Measurements from ENCODE around the gene CACNA1G.

The CACNA1G gene

DNA sequence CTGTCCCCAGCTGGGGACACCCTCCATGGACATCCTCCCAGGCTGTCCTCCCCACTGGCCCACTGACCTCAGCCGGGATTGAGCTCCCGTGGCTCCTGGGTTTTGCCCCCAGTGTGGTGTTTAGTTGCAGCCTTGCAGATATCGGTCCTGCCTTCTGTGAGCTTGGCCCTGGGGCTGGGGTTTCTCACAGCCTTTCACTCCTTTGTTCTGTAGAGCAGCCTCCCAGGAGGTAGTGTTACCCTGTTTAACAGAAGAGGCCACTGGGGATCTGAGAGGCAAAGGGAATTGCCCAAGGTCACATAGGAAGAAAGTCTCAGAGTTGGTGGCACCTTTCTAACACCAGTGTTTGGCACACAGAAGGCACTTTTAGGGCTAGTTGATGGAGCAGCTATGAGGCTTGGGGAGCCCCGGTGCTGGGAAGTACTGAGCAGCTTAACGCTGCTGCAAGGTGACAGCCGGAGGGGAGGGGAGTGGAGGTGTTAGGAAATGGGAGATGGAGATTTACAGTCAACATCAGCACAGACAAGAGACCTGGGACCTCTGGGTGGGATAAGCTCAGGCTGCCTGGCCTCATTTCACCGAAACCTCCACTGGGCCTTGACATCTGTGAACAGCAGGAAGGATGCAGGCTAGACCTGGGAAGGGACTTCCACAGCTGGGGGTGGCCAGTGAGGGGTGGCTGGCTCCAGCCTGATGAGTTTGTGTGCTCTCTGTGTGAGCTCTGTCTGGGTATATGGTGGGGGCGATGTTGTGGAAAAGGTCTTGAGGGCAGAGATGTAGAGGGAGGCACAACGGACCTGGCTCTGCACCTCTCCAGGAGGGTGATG, 26.1 kb downstream of the CACNA1G start:
- DNase-seq (no peak), ATAC-seq (replicated peaks) (no peak)
- H3K9me3 Mint-ChIP-seq = no peaks in the 10 kb centered on the region
- H3K4me3 Mint-ChIP-seq = no peak overlapping the region
- peaks cover 34% of the 10 kb centered on the region in 2 donors for H3K27me3 Mint-ChIP-seq
- no peaks in the 10 kb centered on the region for H3K36me3 Mint-ChIP-seq
- no peak overlapping the region for H3K27ac Mint-ChIP-seq
- no peaks in the 10 kb centered on the region for H3K4me1 Mint-ChIP-seq

DNA sequence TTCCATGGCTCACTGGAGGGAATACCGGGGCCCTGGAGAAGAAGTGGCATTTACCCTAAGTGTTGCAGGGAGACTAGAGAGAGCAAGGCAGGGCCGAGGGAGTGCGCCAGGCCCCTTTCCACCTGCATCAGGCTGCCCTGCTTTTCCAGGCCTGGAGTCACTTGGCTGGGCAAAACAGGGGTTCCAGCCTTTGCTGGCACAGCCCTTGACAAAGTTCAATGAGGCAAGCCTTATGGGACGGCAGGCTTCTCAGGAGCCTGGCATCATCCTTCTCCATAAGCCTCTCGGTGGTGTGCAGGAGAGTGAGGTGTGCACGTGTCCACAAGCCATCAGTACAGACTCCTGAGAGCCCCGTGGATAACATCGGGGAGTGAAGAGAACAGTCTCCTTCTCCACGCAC, 27.1 kb downstream of the CACNA1G start:
- Mint-ChIP-seq H3K4me1 (no peaks in the 10 kb centered on the region), H3K27me3 (peaks cover 30 to 31% of the 10 kb centered on the region in 2 donors), H3K4me3 (no peak overlapping the region), H3K36me3 (no peaks in the 10 kb centered on the region), H3K27ac (no peak overlapping the region), H3K9me3 (no peaks in the 10 kb centered on the region)
- ATAC-seq (replicated peaks) (no peak), DNase-seq (no peak)

DNA sequence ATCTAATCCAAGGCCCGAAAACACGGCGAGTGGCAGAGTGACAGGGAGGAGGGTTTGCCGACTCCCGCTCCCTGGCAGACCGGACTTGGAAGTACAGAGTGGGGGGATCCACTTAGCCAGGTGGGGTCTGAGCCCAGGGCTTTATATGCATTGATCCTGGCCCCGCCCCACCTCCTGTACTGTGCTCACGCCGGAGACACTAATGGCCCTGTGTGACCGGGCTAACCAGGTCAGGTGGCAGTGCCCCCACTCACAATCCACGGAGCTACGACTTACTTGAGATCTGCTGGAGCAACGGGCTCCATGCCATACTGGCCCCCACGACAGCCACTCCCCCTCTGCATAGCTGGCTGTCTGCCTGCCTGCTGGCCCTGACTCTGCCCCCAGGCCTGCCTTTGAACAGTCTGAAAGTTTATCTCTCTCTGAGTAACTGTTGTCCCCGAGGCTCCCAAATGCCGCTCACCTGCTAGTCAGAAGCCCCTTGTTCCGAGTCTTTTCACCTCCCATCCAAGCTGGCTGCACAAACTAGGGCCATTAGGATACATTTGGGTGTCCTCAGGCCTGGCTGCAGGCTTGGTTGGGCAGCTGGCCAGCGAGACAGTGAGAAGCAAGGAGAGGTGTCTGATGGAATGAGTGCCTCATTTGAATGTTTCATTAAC, 28.0 kb downstream of the CACNA1G start:
- H3K4me3 Mint-ChIP-seq = no peak overlapping the region
- no peaks in the 10 kb centered on the region for H3K4me1 Mint-ChIP-seq
- no peaks in the 10 kb centered on the region for H3K9me3 Mint-ChIP-seq
- H3K27me3 Mint-ChIP-seq = peaks cover 24 to 25% of the 10 kb centered on the region in 2 donors
- no peak overlapping the region for H3K27ac Mint-ChIP-seq
- no peaks in the 10 kb centered on the region for H3K36me3 Mint-ChIP-seq
- ATAC-seq (replicated peaks) (no peak), DNase-seq (no peak)

DNA sequence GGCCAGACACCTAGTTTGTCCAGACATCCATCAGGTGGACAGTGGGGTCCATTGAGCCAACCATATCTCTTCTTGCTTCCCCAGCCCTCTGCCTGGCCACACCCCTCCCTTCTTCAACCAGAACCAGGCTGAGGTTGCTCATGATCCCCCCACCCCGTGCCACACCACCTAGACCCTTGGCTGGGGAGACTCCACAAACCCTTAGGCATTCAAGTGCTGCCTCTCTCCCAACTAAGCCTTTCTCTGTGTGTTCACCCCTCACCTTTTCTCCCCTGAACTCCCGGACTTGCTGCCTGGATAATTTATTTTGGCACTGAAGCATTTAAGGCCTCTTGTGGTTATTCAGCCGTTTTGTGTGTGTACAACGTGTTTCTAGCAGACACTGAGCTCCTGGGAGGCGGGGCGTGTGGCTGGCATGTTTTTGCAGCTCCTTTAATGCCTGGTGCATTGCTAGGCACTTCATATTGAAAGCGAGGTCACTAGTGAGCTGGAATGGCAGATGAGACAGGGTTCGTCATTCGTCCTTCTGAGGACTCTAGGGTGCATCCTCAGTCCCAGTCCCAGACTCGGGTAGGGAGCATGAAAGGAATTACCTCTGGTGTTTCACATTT, 28.7 kb downstream of the CACNA1G start:
- Mint-ChIP-seq H3K4me3 (no peak overlapping the region), H3K36me3 (no peaks in the 10 kb centered on the region), H3K27me3 (peaks cover 18% of the 10 kb centered on the region in 2 donors), H3K4me1 (no peaks in the 10 kb centered on the region), H3K9me3 (no peaks in the 10 kb centered on the region), H3K27ac (no peak overlapping the region)
- no peak for ATAC-seq (replicated peaks)
- DNase-seq = no peak

DNA sequence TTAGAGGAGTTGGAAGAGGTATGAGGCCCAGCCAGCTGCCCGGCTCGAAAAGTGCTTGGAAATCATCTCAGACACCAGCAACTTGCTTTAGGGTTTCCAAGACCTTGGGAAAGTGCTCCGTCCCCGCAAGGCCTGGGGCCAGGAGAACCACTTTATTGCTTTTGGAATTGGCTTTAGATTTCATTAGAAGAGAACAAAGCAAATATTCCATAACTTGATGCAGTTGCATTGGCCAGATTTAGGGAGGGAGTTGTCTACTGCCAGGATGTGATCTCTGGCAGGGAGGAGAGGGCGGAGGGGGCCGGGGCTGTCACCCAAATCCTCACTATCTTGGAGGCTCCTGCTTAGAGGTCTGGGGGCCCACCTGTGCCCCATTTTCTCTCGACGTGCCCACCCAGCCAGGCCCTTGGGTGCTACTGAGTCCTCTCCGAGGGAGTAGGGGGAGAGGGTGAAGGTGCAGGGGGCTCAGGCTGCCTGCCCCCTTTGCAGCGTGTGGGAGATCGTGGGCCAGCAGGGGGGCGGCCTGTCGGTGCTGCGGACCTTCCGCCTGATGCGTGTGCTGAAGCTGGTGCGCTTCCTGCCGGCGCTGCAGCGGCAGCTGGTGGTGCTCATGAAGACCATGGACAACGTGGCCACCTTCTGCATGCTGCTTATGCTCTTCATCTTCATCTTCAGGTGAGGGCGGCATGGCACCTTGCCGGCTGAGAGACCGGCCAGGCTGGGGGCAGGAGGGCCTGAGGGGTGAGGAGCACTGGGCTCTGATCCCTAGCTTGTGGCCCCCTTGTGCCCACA, 30.6 kb downstream of the CACNA1G start:
- H3K9me3 Mint-ChIP-seq = no peaks in the 10 kb centered on the region
- H3K4me3 Mint-ChIP-seq = no peak overlapping the region

DNA sequence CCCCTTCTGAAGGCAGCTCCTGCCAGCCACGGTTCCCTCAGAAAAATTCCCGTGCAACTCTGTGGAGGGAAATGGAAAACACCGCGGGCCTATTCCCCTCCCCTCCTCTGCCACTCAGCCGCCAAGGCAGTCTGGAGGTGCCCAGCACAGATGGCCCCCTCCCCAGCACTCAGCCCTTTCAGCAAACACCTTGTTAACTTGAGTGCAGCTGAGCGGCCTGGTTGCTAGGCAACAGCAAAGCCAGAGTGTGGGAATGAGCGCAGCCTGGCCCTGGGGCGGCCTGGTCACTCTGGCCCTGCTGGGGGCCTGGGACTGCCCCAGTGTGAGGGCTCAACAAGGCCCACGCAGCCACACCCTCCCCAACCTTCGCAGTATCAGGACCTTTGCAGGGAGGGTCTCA, 32.8 kb downstream of the CACNA1G start:
- no peaks in the 10 kb centered on the region for H3K4me1 Mint-ChIP-seq
- no peak overlapping the region for H3K4me3 Mint-ChIP-seq
- no peak overlapping the region for H3K27ac Mint-ChIP-seq
- no peaks in the 10 kb centered on the region for H3K36me3 Mint-ChIP-seq
- H3K9me3 Mint-ChIP-seq = no peaks in the 10 kb centered on the region
- DNase-seq = no peak
- no peak for ATAC-seq (replicated peaks)
- H3K27me3 Mint-ChIP-seq = peaks cover 5 to 23% of the 10 kb centered on the region in 2 donors

More for the DNA sequence above, 30.6 kb downstream of the CACNA1G start:
- ATAC-seq (replicated peaks) = no peak
- no peak overlapping the region for H3K27ac Mint-ChIP-seq
- no peaks in the 10 kb centered on the region for H3K36me3 Mint-ChIP-seq
- H3K27me3 Mint-ChIP-seq = peaks cover 11 to 20% of the 10 kb centered on the region in 2 donors
- no peaks in the 10 kb centered on the region for H3K4me1 Mint-ChIP-seq
- no peak for DNase-seq

DNA sequence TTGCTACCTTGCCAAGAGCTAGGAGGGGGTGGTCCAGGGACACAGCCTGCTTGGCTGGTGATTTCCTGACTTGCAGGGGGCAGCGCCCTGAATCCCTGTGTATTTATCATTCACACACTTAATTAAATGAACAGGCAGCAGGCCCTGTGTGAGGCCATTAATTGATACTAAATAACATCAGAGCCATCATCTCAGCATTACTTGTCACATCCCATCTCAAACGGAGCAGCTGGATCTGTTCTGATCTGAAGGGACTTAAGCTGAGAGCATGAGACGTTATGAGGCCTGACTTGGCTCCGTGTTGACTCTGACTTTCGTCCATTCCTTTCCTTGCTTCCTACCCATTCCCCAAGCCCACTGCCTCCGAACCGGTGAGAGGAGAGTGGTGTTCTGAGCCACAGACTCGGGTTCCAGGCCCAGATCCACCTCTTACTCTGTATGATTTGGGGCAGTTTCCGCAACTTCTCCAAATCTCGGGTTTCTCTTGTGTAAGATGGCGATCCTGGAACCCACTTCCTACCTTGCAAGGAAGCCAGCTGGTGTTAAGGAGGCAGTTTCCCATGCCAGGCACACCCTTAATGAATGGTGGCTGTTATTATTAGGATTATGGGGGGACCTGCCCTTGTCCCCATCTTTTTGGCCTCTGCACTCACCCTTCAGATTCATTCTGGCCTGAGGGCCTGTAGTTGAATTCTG, 33.8 kb downstream of the CACNA1G start:
- Mint-ChIP-seq H3K4me3 (no peak overlapping the region), H3K27me3 (peaks cover 5 to 21% of the 10 kb centered on the region in 2 donors), H3K9me3 (no peaks in the 10 kb centered on the region), H3K27ac (no peak overlapping the region), H3K36me3 (no peaks in the 10 kb centered on the region), H3K4me1 (peaks cover 0 to 7% of the 10 kb centered on the region in 2 donors)
- DNase-seq (no peak), ATAC-seq (replicated peaks) (no peak)

DNA sequence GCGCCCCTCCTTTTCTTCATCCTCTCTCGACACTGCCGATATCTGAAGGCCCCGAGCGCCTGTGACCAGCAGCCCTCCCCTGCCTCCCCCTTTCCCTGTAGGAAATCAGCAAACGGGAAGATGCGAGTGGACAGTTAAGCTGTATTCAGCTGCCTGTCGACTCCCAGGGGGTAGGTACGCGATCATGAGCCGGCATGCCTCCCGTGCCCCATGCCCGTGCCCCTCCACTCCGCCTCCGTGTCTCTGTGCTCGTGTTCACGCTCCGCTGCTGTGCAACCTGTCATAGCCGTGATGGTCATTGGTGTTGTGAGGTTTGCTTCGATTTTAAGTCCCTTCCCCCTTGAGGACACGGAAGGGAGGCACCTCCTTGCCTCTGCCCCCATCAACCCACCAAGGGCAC, 34.4 kb downstream of the CACNA1G start:
- DNase-seq (no peak), ATAC-seq (replicated peaks) (no peak)
- no peaks in the 10 kb centered on the region for H3K9me3 Mint-ChIP-seq
- H3K4me1 Mint-ChIP-seq = peaks cover 0 to 7% of the 10 kb centered on the region in 2 donors
- peaks cover 6 to 20% of the 10 kb centered on the region in 2 donors for H3K27me3 Mint-ChIP-seq
- no peaks in the 10 kb centered on the region for H3K36me3 Mint-ChIP-seq
- H3K4me3 Mint-ChIP-seq = no peak overlapping the region
- no peak overlapping the region for H3K27ac Mint-ChIP-seq

DNA sequence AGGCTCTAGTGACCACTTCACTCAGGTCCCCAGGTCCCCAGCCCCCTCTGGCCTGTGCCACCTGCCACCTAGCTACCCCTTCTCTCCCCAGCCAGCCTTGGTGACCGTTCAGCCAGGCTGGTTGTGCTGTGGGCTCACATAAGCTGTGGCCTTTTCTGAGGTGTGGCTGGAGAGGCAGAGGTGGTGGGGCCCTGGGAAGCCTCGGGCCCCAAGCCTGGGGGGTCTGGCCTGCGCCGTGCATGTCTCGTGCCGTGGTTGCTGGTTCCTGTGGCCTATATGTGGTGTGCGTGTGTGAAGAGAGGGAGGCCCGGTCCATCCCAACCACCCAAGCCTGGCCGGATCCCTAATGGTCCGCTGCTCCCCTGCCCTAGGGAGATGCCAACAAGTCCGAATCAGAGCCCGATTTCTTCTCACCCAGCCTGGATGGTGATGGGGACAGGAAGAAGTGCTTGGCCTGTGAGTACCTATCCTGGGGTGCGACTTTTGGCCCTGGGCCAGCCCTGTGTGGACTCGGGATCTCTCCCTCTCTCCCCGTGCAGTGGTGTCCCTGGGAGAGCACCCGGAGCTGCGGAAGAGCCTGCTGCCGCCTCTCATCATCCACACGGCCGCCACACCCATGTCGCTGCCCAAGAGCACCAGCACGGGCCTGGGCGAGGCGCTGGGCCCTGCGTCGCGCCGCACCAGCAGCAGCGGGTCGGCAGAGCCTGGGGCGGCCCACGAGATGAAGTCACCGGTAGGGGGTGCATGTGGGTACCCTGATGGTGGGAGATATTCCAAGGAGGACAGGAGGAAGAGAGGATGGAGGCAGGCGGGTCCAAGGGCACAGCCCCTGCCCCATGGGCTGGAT, 35.9 kb downstream of the CACNA1G start:
- H3K36me3 Mint-ChIP-seq = no peaks in the 10 kb centered on the region
- no peak overlapping the region for H3K27ac Mint-ChIP-seq
- peaks cover 17 to 30% of the 10 kb centered on the region in 2 donors for H3K27me3 Mint-ChIP-seq

DNA sequence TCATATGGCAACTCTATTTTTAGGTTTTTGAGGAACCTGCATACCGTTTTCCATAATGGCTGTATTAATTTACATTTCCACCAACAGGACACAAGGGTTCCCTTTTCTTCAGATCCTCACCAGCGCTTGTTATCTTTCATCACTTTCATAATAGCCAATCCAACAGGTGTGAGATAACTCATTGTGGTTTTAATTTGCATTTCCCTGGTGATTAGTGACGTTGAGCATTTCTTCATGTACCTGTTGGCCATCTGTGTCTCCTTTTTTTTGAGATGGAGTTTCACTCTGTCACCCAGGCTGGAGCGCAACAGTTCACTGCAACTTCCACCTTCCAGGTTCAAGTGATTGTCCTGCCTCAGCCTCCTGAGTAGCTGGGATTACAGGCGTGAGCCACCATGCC, 38.0 kb downstream of the CACNA1G start:
- Mint-ChIP-seq H3K4me3 (no peak overlapping the region), H3K4me1 (peaks cover 0 to 7% of the 10 kb centered on the region in 2 donors), H3K36me3 (no peaks in the 10 kb centered on the region), H3K27ac (no peak overlapping the region), H3K9me3 (no peaks in the 10 kb centered on the region), H3K27me3 (peaks cover 29 to 40% of the 10 kb centered on the region in 2 donors)
- ATAC-seq (replicated peaks) (peak in 1 of 2 donors; percentile 42), DNase-seq (no peak)

More for the DNA sequence above, 35.9 kb downstream of the CACNA1G start:
- H3K9me3 Mint-ChIP-seq = no peaks in the 10 kb centered on the region
- H3K4me3 Mint-ChIP-seq = no peak overlapping the region
- peaks cover 0 to 7% of the 10 kb centered on the region in 2 donors for H3K4me1 Mint-ChIP-seq
- ATAC-seq (replicated peaks) (no peak), DNase-seq (no peak)

DNA sequence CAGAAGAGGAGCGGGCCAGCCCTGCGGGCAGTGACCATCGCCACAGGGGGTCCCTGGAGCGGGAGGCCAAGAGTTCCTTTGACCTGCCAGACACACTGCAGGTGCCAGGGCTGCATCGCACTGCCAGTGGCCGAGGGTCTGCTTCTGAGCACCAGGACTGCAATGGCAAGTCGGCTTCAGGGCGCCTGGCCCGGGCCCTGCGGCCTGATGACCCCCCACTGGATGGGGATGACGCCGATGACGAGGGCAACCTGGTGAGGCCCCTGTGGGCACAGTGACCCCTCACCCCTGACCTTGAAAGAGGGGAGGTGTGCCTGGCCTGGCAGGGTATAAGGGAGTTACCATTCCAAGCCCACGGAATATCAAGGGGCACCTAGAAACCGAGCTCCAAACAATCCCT, 39.1 kb downstream of the CACNA1G start:
- no peak overlapping the region for H3K27ac Mint-ChIP-seq
- peaks cover 0 to 7% of the 10 kb centered on the region in 2 donors for H3K4me1 Mint-ChIP-seq
- no peaks in the 10 kb centered on the region for H3K36me3 Mint-ChIP-seq
- DNase-seq = no peak
- no peak for ATAC-seq (replicated peaks)
- H3K4me3 Mint-ChIP-seq = no peak overlapping the region
- H3K27me3 Mint-ChIP-seq = peaks cover 41 to 49% of the 10 kb centered on the region in 2 donors
- no peaks in the 10 kb centered on the region for H3K9me3 Mint-ChIP-seq

DNA sequence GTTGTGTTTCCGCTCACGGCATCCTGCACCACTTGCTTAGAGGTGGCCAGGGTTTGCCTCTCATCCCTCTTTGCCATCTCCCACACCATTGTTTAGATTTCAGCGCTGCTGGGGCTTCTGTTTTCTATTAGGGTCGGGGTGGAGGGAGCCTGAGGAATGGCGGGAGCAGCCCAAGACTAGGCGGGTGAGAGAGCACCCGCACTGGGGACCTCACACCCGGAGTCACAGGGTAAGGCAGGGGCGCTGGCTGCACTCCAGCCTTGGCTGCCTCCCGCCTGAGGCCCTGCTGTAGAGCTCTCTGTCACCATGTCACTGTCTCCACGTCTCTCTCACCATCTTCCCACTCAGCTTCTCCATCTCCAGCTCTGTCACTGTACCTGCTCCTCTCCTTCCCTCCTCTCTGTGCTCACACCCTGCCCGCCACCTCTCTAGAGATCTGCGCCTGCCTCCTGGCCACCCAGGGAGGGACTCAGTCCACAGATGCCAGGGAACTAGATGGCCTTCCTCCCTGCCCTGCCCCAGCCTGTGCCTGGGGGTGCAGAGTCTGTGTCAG, 41.4 kb downstream of the CACNA1G start:
- Mint-ChIP-seq H3K4me3 (no peak overlapping the region), H3K4me1 (peaks cover 0 to 7% of the 10 kb centered on the region in 2 donors), H3K9me3 (no peaks in the 10 kb centered on the region), H3K27ac (no peak overlapping the region), H3K27me3 (peaks cover 55 to 59% of the 10 kb centered on the region in 2 donors), H3K36me3 (no peaks in the 10 kb centered on the region)
- DNase-seq (no peak), ATAC-seq (replicated peaks) (no peak)

DNA sequence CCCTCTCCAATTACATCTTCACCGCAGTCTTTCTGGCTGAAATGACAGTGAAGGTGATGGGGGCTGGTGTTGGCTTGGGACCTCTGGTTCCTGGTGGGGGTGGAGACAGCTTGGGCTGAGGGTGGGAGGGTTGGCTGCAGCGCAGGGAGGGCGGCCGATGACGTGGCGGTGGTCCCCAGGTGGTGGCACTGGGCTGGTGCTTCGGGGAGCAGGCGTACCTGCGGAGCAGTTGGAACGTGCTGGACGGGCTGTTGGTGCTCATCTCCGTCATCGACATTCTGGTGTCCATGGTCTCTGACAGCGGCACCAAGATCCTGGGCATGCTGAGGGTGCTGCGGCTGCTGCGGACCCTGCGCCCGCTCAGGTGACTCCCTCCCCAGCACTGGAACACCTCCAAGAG, 42.3 kb downstream of the CACNA1G start:
- Mint-ChIP-seq H3K27ac (no peak overlapping the region), H3K9me3 (no peaks in the 10 kb centered on the region), H3K36me3 (no peaks in the 10 kb centered on the region), H3K4me3 (no peak overlapping the region), H3K27me3 (peaks cover 55 to 61% of the 10 kb centered on the region in 2 donors), H3K4me1 (peaks cover 0 to 7% of the 10 kb centered on the region in 2 donors)
- DNase-seq = no peak
- ATAC-seq (replicated peaks) = no peak

Data from stimulated activated naive B cell treated with anti-CD40 and anti-IgM and Interleukin-4, amounts not matched to agents 10 μg/mL and 1 μg/mL and 100 μg/mL, for 72 hours (primary cell).